Activated T-cell treated with anti-CD3 and anti-CD28 coated beads for 1 hour (primary cell): ENCODE results near the gene PHACTR2.

ENCODE experiments used
- DNase-seq: peaks from one replicate; pipeline ENCODE4 v3.0.0-alpha.2; 2020; ENCODE audit warnings: low read depth

PHACTR2 gene

DNA sequence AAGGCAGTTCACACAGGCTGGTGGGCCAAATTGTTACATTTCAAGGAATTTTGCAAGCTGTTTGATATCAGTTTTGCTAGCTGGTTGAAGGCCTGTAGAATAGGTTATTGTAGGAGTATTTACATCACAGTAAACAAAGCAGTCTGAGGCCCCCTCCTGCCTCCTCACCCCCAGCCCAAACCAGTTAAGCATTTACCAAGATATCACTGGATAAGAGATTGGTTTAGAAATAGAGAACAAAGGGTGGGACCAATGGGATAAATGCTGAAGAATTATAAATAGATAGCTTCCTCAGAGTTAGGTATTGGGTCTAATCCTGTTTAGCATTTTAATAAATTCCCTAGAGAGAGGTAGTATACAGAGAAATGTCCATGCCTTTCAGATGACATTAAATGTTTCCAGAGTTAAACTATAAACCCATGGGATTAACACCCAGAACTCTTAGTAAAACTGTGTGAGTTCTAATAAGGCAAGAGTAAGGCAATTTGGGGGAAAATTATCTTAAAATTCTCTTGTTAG lies 2.3 kb upstream of the PHACTR2 start:
- no peak for DNase-seq

DNA sequence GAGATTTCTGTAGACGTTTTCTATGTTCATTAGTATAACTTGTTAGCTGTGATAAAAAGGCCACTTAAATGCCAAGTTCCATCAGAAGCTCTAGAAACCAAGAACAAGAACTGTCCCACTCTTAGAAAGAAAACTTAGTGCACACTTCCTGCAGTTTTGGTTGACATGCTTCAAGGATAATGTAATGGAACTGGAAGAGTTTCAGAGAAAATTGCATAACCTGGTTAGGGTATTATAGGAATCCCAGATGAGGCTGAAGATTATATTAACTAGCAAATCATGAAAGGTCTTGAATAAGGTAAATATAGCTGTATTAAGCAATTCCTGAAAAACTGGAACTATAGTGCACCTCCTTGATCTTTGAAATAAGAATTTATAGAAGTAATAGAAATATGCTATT lies 1.8 kb upstream of the PHACTR2 start:
- DNase-seq: no peak

DNA sequence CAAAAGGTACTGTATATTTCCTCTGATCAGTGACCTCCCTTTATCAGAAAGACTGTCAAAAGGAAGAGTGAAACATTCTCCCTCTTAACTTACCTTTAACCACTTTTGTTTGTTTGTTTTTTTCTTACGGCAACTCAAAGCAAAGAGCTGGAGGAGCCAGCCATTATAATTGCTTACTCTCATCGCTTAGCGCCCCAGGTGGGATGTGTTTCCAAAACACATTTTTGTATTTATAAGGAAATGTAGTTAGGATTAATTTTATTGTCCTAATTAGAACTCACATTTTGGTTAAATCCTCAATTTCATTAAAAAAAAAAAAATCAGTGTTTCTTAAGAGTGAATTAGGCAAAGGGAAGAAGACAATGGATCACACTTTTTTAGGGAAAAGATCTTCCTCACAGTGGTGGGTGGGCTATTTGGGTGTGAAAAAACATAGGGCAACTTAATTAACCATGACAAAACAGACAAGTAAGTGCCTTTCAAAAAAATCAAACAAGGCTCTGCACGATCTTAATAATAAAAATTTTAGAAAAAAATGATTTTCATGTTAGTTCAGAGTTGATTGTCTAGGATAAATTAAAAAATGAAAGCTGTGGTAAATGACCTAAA lies 1.2 kb upstream of the PHACTR2 start:
- no peak for DNase-seq

DNA sequence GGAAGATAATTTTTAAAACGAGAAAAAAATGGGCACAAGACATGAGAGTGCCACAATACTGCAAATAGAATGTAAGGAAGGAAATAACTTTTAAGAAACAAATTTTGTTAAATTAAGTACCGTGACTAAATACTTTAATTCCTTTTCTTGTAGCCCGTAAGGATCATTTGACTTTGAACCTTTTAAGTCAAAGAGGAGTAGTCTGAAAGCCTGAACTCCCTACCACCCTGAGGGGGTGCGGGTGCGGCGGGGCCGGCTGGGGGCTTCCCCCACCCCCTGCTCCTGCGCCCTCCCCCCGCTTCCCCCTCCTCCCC lies 231 bp upstream of the PHACTR2 start:
- no peak for DNase-seq

DNA sequence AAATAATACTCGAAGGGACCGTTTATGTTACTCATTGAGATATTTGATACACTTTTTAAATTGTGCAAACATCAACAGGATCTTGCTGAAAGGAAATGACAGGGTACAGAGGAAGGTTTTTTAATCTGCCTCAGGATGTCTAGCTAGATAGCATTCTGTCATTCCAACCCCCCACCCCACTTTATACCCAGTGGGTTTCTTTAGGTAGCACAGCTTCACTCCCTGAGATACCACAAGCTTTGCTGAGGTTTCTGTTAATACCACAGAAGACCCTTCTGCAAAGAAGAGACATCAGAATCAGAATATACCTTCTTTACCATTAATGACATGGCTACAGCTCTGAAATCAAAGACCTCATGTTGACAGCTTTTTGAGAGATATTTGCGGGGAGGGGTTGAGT lies 1.3 kb downstream of the PHACTR2 start:
- no peak for DNase-seq

DNA sequence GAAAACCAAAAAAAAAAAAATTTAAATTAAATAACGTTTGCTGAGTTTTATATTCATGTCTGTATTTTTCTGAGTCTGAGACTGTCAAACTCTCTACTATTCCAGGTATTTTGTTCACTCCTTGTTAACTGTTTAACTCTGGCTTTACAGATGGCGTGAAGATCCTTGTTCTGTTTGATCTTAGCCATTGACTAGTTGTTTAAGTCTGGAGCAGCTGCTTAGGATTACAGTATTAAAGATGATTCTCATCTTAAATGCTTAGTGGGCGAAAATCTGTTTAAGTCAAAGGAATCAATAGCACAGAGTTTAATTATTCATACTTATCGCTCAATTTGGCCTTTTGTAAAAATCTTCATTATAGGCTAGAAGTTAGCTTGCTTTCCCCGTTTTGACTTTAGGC lies 2.4 kb downstream of the PHACTR2 start:
- DNase-seq: no peak

DNA sequence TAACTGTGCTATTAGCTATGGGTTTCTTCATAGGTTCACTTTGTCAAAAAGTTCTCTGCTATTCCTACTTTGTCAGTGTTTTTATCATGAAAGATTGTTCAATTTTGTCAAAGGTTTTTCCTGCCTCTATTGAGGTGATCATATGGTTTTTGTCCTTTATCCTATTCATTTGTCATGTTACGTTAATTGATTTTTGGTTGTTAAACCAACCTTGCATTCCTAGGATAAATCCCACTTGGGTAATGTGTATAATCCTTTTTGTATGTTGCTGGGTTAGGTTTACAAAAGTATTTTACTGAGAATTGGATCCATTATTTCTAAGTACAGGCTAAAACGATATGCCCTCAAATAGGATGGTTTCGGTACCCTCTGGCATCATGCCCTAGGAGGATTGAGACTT lies 5.0 kb downstream of the PHACTR2 start:
- no peak for DNase-seq

DNA sequence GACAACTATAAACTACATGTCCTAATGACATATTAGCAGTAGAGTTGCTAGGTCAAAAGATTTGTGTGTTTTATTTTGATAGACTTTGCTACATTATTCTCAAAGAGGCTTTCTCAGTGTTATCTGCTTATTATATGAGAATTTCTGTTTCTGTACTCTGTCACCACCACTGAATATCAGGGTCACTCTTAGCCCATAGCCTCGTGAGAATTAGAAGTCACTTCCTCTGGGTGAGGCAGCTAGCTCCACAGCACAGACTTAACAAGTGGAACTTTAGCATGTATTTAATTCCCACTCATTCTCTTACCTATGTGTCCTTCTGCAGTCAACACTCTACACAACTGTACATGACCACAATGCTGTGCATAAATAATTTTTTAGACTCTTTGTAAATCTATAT lies 6.7 kb downstream of the PHACTR2 start:
- DNase-seq: no peak

DNA sequence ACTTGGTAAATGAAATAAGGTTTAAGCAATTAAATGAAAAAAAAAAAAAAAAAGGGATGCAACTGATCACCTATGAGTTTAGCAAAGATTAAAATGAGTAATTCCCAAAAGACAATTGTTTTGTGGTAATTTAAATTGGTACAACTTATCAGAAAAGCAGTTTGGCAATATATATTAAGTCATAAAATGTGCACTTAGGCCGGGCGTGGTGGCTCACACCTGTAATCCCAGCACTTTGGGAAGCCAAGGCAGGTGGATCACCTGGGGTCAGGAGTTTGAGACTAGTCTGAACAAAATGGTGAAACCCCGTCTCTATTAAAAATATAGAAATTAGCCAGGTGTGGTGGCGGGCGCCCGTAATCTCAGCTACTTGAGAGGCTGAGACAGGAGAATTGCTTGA lies 7.9 kb downstream of the PHACTR2 start:
- no peak for DNase-seq

DNA sequence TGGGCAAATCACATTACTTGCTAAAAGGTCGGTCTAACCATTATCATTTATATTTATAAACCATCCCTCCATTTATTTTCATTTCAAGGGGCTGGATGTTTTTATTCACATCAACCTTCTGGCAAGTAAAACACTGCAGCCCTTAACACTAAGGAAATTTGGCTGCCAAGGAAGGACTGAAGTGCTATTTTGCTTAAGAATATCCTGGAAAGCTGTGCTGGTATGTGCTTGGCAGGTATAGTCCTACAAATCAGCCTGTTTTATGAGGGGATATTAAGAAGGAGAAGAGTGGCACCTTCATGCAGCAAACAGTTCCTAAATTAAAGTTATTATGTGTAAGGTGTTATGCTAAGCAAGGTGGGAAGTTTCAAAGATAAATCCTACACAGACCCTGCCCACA lies 9.8 kb downstream of the PHACTR2 start:
- DNase-seq: no peak

DNA sequence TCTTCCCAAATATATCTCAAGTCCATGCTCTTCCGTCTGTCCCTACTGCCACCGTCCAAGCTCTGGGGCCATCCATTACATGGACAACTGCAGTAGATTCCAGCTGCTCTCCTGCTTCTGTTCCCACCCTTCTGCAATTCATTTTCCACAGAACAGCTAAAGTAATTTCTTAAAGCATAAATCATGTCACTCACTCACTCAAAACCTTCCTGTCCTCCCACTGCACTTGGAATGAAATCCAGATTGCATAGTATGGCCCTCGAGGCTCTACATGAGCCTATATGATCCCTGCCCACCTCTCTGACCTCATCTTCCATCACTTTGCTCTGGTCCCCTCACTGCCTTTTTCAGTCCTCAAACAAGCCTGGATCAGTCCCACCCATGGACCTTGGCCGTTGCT lies 10.9 kb downstream of the PHACTR2 start:
- no peak for DNase-seq

DNA sequence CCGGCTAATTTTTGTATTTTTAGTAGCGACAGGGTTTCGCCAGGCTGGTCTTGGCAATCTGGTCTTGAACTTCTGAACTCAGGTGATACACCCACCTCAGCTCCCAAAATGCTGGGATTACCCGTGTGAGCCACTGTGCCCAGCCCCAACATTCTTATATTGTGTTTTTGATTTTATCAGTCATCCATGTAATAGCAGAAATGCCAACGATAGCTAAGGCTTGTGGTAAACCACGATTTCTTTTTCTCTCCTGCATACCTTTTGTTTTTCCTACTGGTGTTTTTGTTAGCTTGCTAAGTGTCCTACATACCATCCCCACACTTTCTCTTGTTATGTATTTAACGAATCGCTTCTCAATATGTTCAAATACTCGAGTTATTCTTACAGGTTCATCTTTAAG lies 12.1 kb downstream of the PHACTR2 start:
- no peak for DNase-seq

DNA sequence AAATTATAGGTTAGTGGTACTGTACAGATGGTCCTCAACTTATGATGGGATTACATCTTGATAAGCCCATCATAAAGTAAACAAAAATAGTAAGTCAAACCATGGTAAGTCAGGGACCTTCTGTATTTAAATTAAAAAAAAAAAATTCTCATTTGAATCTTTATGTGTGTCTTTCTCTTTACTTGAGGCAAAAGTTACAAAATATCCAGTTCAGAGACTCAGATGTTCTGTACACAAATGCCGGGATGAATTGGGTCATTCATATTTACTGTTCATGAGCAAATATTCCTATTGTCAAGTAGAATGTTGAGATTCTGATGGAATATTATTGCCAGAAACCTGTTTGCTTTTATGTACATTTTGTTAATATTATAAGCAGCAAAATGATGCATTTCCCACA lies 13.4 kb downstream of the PHACTR2 start:
- DNase-seq: no peak

DNA sequence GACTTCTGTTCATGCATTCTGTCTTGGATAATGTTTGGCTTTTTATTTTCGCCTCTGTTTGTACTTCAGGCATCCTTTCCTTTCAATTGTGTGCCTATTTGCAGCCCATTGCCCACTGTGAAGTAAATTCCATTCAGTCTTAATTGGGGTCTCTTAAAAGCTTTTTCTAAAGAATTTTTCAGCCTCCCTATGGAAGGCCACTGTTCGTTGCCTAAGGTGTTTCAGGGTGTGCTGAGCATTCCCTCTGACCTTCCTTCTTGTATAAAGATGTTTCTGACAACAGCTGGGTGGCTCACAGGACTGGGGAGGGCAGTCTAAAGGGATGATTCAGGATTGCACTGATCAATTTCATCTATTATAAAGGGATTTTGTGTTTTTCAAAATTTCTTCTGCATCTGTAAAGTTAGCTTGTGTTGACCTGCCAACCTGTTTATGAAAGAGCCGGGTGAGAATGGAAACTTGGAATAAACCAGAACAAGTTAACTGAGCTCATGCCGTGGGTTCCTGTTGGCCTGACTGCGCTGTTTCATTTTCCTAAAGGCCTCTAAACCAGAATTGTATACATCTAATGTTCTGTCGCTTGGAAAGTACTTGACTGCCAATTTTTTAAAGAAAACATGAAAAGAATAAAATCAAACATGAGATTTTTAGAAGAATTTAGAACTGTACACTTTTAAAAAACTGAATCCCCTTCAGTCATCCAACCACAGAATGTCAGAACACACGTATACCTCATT lies 14.3 kb downstream of the PHACTR2 start:
- no peak for DNase-seq

GRCh38 chr6:143692696-143693095 lies 14.9 kb downstream of the PHACTR2 start:
- no peak for DNase-seq

GRCh38 chr6:143694013-143694412 lies 16.2 kb downstream of the PHACTR2 start:
- no peak for DNase-seq

DNA sequence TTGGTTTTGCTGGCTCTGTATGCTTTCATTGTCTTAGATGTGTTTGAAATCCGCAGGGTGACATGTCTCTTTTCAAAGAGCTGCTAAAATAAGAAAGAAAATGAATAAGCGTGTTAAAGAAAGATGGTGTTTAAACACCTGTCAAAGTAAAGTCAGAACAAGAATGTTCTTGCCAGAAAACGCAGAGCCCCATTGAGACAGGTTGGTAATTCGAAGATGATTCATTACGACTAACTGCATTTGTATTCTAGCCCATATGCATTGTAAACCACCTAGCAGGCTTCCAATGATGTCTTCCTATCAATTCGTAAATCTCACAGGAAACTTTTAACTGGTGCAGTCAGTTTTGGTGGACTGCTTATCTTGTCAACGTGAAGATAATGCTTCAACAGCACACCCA lies 16.8 kb downstream of the PHACTR2 start:
- DNase-seq: no peak

- no peak for DNase-seq
Observed at GRCh38 chr6:143695130-143695968, 17.6 kb downstream of the PHACTR2 start.

- DNase-seq: no peak
Observed at GRCh38 chr6:143695969-143696663, 18.4 kb downstream of the PHACTR2 start.

GRCh38 chr6:143696664-143697000 lies 18.9 kb downstream of the PHACTR2 start:
- DNase-seq: no peak

- DNase-seq: no peak
Observed at GRCh38 chr6:143697076-143697800, 19.5 kb downstream of the PHACTR2 start.

- no peak for DNase-seq
Observed at GRCh38 chr6:143698329-143698728, 20.6 kb downstream of the PHACTR2 start.
